Central memory CD4-positive, alpha-beta T cell (primary cell): ENCODE measurements around the gene SOSTDC1.
"Not testable (repeated sequence)": the region's sequence is repeated elsewhere in the genome, so short reads cannot be mapped to it uniquely, and the experiment has no call there.

Experiments used
- DNase-seq: peaks from one replicate; pipeline ENCODE4 v3.0.0; 2022
- total RNA-seq, 3 experiments: gene quantifications; one replicate each; lab custom pipeline; 2026; lab: John Stamatoyannopoulos, UW

The SOSTDC1 gene, protein sequence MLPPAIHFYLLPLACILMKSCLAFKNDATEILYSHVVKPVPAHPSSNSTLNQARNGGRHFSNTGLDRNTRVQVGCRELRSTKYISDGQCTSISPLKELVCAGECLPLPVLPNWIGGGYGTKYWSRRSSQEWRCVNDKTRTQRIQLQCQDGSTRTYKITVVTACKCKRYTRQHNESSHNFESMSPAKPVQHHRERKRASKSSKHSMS
- 0 reads per million in 3 experiments for total RNA-seq

DNA sequence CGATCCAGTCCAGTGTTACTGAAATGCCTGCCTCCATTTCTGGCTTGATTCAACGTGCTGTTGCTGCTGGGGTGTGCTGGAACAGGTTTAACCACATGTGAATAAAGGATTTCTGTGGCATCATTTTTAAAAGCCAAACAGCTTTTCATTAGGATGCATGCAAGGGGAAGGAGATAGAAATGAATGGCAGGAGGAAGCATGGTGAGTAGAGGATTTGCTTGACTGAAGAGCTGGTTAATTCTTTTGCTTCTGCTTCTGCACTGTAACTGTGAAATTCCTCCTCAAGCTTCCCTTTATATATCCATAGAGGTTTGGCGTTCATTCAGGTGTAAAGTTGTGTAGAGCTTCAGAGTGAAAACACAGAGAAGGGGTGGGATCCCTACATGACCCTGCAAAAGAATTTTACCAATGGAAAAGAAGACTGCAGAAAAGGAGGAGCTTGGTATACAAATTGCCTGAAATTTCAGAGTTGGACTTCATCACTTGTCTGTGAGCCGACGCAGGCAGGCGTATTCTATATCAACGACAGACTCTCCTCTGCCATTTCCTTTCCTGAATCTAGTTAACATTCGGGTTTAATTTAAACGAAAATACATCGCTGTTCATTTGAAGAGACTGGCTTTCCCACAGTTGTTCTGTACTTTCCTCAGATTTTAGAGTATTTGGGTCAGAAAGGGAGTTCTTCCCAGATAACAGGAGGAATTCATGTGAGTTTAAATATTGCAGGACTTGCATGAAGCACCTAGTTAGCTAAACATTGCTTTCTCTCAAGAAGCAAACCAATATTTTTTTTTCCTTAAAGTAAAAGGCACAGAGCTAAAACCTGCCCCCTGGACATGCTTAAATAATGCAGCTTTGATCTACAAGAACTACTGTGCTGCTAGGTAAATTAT lies at the start of gene SOSTDC1:
TSS of gene SOSTDC1 (minus strand) at position 270 of the 893 bp plus-strand sequence. CDS start at position 200, 70 bp downstream.
- DNase-seq = no peak

DNA sequence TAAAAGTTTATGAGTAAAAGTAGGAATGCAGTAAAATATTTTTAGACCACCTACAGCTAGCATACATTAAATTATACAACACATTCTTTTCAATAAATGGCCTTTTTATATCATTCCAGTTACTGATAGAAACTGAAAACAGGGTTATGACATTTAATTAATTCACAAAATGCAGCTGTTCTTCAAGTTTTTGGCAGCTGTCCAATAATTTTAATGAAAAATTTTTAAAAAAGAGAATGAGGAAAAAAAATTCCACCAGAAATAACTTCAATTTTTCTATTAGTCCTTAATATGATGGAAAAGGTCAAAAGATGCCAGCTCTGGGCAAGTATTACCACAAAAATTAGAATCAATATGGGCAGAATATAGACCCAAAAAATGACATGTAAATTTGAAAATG lies 49.2 kb upstream of the SOSTDC1 start:
- DNase-seq = no peak

DNA sequence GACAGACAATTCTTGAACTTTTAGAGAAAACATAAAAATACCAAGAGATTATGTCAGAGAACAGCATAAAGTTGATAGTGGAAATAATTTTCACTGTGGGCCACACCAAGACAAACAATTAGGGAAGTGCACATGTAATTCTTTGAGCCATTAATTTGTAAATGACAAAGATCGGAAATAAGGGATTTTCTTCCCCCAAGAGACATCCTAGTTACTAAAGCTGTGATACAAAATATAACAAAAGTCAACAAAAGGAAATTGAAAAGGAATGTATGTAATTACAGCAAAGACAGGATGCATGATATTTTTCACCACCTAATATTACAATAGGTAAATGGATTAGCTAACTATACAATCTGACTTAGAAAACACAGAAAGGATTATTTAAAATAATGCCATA lies 48.7 kb upstream of the SOSTDC1 start:
- no peak for DNase-seq

DNA sequence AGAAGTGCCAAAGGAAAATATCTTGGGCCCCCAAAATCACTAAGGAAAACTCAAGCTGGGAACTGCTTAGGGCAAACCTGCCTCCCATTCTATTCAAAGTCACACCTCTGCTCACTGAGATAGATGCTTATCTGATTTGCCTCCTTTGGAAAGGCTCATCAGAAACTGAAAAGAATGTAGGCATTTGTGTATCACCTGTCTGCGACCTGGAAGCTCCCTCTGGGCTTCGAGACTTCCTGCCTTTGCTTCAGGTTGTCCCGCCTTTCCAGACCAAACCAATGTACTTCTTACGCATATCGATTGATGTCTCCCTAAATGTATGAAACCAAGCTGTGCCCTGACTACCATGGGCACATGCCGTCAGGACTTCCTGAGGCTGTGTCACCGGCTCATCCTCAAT lies 46.6 kb upstream of the SOSTDC1 start:
- DNase-seq = no peak

DNA sequence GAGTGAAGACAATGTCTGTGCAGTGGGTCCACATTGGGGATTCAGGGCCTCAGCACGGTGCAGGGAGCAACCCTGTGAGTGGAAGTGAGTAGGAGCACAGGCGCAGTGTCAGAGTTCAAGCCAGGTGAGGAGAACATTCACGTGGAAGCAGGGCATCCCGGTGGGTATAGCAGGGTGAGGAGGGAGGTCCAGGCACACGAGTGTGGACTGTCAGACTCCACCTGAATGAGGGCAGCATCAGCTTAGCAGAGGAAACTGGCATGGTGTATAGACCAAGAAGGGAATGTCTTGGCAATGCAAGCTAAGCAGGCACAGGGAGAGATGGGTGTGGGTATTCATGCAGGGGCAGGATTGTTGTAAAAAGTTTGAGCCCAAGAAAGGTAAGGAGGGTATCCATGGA lies 45.8 kb upstream of the SOSTDC1 start:
- no peak for DNase-seq

DNA sequence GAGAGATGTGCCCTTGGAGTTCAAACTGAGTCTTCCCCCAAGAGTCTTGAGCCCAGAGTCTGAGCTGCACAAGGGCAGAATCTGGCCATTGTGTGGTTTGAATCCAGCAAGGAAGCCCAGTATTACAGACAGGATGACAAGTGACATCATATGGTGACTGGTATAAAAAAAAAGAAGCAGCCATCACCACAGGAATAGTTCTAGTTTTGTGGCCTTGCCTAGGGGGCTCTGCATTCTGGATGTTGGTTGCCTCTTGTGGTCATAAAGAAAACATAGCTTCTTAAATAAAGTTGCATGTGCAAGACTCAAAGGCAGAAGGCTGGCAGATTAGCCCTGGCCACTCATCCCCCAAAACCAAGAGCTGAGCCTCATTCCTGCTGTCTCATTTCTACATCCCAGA lies 44.3 kb upstream of the SOSTDC1 start:
- no peak for DNase-seq

DNA sequence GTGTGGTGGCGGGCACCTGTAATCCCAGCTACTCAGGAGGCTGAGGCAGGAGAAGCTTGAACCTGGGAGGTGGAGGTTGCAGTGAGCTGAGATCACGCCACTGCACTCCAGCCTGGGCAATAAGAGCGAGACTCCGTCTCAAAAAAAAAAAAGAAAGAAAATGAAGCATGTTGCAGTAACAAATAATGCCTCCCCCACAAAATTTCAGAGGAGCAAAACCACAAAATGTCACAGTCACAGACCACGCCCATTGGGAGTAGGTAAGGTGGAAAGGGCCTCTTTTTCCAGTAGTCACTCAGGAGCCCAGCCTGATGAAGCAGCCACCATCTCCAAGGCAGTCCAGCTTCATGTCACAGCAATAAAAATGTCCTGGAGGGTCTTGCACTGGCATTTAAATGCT lies 40.9 kb upstream of the SOSTDC1 start:
- not testable (repeated sequence) for DNase-seq

DNA sequence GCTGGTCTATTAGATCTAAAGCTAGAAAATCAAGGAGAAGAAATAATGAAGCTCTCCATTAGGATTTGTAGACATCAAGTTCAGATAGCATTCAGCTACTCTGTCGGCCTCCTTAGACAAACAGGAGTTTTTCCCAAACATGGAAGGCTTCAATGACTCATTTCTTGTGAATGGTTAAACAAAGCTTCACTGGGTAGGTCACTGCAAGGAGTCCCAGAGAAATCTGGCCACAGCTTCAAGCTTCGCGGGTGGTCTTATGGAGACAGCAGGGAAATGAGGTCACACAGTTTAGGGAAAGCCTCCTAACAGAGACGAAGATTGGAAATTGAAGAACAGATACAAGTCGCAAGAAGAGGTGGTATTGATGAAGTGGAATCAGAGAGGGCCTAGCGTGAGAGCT lies 38.5 kb upstream of the SOSTDC1 start:
- no peak for DNase-seq

DNA sequence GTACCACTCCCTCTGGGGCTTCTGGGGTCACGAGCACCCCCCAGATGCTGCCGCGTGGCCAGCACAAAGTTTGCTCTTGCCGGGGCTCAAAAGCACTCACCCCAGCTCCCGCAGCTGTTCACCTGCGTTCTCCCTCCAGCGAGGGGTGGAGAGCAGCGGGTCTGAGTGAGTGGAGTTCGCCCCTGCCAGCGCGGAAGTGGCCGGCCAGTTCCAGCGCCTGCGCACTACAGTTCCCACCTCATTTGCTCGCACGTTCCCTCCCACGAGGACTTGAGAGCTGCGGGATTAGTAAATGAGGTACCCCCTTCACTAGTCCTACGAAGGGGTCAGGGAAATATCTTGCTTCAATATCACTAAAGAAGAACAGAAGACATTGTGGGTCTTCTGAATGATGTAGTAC lies 36.8 kb upstream of the SOSTDC1 start:
- no peak for DNase-seq

DNA sequence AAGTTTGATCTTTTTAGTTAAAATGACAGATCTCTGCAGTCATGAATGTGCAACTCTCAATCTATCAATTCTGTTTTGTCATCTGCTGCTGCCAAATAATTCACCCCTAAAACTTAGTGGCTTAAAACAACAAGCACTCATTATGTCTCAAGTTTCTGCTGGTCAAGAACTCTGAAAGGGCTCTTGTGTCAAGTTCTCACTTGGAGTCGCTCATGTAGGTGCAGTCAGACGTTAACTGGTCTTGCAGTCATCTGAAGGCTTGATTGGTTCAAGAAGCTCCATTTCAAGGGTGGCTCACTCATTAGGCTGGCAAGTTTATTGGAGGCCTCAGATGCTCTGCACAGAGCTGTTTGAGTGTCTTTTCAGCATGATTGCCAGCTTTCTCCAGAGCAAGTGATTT lies 32.6 kb upstream of the SOSTDC1 start:
- no peak for DNase-seq

DNA sequence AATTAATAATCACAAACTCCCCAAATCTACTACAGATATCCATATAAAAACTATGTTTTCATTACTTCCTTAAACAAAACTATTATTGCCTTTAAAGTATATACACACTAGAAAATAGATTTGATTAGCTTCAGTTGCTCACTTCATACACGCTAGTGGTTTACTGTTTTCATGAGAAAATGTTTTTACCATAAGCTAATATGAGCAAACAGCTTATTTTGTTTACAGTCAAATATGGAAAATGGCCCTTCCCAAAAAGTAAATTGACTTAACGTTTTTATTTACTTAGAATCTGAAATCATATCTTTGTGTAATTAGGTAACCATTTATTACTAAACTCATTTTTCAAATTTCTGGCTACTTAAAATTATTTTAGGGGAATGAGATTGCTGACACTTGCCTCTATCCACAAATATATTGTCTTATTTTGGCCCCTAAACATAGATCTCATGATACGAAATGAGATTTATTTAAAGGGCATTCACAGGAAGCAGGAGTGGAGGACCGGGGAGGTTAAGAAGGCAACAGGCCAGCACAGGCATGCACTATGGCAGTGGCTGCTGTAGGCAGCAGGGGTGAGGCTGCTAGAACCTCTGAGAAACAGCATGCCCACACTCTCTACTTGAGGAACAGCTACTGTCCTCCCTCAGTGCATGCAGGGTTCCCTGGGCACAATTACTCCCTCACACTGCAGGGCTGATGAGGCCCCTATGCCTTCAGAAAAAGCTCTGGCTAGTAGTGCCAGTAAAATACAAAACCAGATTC lies 29.6 kb upstream of the SOSTDC1 start:
- DNase-seq = no peak

DNA sequence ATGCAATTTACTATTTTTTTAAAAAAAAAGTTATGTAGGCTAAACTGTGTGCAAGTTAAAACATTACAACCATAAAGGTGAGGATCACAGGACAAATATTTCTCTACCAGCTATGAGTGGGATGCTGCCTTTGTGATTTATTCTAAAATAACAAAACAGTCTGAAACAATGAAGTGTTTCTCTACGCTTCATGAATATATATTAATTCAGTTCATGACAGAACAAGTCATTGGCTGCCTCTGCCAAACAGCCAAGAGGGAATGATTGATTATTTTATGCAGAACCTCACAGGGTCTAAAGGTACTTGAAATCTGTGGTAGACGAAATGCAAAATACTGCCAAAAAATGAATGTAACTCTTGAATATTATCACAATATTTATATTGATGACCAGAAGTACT lies 29.0 kb upstream of the SOSTDC1 start:
- no peak for DNase-seq

DNA sequence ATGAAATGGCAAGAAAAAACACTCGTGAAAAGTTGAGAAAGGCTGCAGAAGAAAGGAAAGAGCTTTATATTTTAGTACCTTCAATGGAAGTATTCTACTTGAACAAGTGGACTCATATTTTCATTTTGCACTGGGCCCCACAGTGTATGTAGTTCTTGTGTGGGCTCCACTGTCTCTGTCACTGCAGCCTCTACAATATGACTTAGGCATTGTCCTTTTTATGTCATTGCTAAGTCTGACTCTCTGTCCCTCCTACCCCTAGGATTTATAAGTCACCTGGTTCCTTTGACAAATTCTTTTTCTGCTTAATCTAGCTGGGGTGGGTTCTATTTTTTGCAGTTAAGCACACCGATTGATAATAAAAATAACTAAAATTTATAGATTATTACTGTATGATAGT lies 27.7 kb upstream of the SOSTDC1 start:
- DNase-seq = no peak

DNA sequence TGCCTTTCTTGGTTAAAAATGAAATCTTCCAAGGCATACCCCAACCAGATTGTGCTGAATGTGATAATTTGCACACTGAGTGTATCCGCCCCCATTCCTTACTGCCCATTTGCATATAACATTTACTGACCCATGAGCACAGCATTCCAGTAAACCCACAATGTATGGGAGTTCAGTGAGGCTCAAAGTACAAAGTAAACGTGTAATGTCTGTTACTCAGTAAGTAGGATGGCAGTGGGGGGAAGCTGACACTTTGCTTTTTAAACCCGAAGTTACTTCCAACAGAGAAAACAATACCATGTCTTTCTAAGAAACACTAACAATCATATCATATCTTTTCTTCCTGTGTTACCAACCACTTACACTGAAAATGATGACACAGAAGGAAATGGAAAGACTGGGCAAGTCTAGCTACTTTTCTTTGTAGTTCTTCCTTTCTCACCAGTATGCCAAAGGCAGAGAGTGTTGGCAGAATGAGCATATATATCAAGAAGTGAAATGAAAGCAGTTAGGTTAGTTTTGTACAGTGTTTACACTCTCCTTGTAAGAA lies 27.1 kb upstream of the SOSTDC1 start:
- DNase-seq = no peak

DNA sequence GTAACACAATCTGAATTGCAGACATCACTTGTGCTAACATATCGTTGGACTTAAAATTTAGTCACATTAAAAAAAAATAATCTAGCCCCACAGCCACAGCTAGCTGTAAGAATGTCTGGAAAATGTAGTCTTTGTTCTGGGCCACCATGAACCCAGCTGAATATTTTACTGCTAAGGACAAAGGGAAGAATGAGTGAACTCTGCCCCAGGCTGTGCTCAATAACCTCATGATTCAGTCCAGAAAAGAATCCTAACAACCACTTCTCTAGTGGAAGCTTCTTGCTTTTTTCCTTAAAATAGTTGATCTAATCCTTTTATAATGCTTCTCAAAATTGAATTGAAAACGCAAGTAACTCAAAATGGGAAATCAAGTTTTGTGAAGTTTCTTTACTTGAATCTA lies 25.6 kb upstream of the SOSTDC1 start:
- no peak for DNase-seq

DNA sequence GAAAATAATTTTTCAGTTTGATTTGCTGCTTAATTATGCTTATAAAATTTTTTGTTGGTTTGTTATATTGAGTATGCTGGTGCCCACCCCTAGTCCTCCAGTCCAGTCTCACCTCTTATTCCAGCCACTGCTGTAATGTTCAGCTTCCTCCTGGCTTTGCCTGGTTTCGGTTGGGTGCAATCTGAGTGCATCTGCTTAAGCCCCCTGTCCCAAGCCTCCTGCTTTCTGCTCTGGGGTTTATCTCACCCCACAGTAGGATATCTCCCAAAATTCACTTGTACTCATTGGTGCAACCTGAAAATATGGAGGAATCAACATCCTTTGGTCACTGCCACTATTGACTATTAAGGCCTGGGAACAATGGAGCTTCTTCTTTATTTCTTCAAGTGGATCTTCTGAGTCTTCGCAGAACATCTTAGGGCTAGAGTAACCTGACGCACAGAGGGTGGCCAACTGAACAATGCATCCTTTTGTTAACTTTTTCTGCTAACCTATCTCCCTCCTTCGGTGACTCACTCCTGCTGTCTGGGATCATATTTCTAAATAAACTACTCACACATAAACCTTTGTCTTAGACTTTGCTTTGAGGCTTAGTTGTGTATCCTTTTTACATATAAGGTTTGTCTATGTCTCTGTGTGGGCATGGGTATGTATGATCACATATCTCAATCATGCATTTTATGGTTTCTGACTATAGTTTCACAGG lies 19.1 kb upstream of the SOSTDC1 start:
- DNase-seq = no peak

DNA sequence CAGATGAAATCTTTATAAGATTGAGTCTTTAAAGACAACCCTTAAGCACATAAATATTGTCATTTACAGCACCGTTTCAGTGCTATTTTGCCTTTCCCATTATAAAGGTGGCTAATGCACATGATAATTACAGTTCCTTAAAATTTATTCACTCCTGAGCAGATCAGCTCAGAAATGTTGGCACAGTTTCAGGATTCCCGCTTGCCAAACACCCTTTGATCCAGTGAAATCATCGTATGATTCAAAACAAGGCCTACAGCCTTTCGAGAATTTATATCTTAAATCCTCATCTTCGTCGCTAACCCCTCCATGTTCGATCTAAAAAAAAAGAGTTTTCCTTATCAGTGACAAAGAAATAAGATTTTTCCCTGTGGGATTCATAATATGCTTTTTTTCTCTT lies 14.1 kb upstream of the SOSTDC1 start:
- DNase-seq = no peak

DNA sequence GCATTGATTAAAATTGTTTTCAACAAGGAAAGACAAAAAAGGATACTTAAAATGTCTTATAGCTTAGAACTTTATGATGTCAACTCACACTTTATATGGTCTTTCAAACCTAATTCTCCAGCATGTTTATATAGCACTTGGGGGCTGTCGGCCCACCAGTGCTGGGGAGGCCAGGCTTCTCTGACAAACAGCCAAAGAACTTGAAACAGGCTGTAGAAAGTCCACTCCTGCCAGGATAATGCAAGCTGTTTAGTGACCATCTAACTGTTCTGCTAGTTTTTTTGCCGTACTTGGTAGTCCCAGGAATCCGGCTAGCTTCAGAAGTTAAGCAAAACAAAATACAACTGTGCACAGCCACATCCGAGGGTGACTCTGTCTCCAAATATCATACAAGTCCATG lies 13.6 kb upstream of the SOSTDC1 start:
- DNase-seq = no peak

DNA sequence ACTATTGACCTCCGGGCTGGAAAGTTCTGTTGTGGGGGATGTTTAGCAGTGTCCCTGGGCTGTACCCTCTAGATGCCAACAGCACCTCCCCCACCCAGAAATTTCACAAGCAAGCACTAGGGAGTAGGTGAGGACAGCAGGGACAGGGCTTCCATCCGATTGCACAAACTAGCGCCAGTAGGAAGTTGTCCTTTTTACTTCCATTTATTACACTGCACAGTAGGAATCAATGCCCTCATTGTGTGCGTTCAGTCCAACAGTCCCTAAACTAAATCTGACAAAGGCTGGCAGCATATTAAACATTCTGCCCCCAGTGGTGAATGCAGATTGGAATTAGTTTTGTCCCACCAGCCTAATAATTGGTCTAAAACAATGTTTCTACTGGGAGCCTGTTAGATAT lies 6.4 kb upstream of the SOSTDC1 start:
- no peak for DNase-seq

DNA sequence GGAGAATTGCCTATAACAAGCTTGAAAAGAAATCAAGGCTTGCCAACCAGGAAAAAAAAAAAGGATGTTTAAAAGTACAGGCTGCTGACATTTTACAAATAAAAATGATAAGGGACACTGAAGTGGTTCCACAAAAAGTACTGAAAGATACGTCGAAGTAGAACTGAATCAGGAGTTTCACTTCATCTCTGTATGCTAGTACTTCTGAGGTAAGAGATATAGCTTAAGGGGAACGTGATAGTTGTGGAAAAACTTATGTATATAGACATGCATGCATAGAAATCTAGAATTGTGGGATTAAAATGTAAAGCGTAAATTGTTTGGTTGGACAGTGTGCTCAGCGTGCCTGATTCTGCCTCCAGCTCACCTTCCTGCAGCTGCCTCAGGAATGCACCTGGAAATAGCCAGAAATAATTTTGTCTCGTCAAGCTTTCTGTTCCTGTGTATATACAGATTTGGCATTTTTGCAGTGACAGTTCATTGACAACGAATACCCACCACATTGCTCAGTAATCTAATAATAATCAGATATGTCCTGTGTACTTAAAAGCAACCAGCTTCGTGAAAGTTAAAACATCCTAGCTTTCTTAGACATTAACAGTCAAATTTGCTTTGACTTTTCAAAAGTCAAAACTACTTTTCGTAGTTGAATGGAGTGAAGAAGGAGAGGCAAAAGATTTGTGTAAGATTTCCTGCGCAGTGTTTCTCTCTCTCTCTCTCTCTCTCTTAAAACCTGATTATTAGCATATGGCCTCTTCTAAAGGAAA lies 1.4 kb downstream of the SOSTDC1 start:
- DNase-seq = no peak

DNA sequence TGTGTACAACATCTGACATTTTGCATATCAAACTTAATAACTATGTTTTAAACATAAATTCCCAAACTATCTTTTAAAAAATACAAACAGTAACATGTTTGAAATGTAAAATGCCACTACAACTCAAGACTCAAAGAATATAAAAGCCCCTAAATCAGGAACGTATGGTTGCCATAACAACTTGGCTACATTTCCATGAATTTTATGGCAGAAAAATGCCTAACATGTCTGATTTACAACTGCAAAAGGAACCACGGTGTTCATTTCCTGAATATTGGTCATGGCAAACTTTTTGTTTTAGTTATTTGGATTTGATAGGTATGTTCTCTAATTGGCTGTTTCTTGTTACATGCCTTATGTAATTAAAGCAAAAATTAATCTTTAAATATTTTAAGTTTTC lies 2.0 kb downstream of the SOSTDC1 start:
- no peak for DNase-seq

DNA sequence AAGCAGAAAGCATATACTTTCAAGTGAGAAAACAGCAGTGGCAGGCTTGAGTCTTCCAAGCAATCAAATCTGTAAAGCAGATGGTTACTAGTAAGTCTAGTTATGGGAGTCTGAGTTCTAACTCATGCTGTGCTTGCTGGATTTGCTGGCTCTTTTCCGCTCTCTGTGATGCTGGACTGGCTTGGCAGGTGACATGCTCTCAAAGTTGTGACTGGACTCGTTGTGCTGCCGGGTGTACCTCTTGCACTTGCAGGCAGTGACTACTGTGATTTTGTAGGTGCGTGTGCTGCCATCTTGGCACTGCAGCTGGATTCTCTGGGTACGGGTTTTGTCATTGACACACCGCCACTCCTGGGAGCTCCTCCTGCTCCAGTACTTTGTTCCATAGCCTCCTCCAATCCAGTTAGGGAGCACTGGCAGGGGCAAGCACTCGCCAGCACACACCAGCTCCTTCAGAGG lies 3.1 kb downstream of the SOSTDC1 start:
- no peak for DNase-seq
